ENCODE measurements around the gene TMEM143. TPM values are rescaled to one million over a fixed set of nuclear protein-coding genes. Genes with fewer than 3 reads are reported as not detected.
A peak's percentile ranks its signal among the peaks of the same experiment; 100 is the strongest.
"Not testable (repeated sequence)": the region's sequence is repeated elsewhere in the genome, so short reads cannot be mapped to it uniquely, and the experiment has no call there.

TMEM143 gene
- total RNA-seq, 2 donors from 2014 or later = 20.4 to 43.8 TPM

DNA sequence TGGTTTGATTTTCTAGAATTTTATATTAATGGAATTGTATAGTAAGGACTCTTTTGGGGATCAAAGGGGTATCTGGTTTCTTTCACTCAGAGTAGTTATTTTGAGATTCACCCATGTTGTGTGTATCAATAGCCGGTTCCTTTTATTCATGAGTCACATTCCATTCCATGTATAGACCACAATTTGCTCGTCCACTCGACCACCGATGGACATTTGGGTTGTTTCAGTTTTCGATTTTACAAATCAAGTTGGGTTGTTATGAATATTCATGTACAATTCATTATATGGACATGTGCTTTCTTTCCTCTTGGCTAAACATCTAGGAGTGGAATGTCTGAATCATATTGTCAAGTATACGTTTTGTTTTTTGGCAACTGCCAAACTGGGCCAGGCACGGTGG lies 48.0 kb downstream of the TMEM143 start:
- TF ChIP-seq CTCF (IDR thresholded peaks at IDR 0.05) = no peak

DNA sequence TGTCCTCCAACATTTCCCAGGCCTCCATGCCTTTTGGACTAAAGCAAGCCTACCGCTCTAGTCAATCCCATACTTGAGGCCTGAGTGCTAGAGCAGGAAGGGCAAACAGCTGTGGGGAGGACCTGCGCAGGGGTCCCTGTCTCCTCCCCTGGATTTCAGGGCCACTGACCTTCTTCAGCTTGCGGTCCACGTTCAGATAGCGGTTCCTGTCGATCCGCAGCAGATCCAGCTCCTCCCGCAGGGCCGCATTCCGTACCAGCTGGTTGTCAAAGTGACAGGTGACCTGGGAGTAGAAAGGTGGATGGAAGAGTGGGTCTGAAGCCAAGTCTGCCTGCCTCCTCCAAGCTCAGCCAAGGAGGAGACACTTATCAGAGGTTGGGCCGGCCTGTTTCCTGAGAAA lies 52.4 kb downstream of the TMEM143 start:
- no peaks in the 10 kb centered on the region for H3K27me3 ChIP-seq
- DNase-seq (ENCODE audit: low spot score) = no peak
- H3K4me1 ChIP-seq = peaks cover 0 to 16% of the 10 kb centered on the region in 2 donors
- no peaks in the 10 kb centered on the region for H3K36me3 ChIP-seq
- no peak overlapping the region for H3K27ac ChIP-seq
- no peak overlapping the region for H3K4me3 ChIP-seq
- no peak for TF ChIP-seq CTCF (IDR thresholded peaks at IDR 0.05)
- no peaks in the 10 kb centered on the region for H3K9me3 ChIP-seq

More for the DNA sequence above, 48.0 kb downstream of the TMEM143 start:
- no peak overlapping the region for H3K27ac ChIP-seq
- no peak overlapping the region for H3K4me3 ChIP-seq
- H3K9me3 ChIP-seq = no peaks in the 10 kb centered on the region
- peaks cover 0 to 9% of the 10 kb centered on the region in 2 donors for H3K4me1 ChIP-seq
- no peaks in the 10 kb centered on the region for H3K36me3 ChIP-seq
- no peaks in the 10 kb centered on the region for H3K27me3 ChIP-seq
- no peak for DNase-seq (ENCODE audit: low spot score)

GRCh38 chr19:48310227-48310626 lies 53.5 kb downstream of the TMEM143 start:
- Histone ChIP-seq H3K4me1 (peaks cover 0 to 16% of the 10 kb centered on the region in 2 donors), H3K36me3 (no peaks in the 10 kb centered on the region), H3K27ac (peak overlapping the region; percentile 23 to 60), H3K4me3 (no peak overlapping the region), H3K9me3 (no peaks in the 10 kb centered on the region), H3K27me3 (no peaks in the 10 kb centered on the region)
- DNase-seq (ENCODE audit: low spot score) = no peak
- no peak for TF ChIP-seq CTCF (IDR thresholded peaks at IDR 0.05)

GRCh38 chr19:48309731-48310130 lies 54.0 kb downstream of the TMEM143 start:
- H3K36me3 ChIP-seq; H3K4me3 ChIP-seq; H3K9me3 ChIP-seq; DNase-seq (ENCODE audit: low spot score); H3K27me3 ChIP-seq: not testable (repeated sequence)
- H3K4me1 ChIP-seq = peaks cover 0 to 16% of the 10 kb centered on the region in 2 donors
- H3K27ac ChIP-seq = peak overlapping the region; percentile 18 to 60

DNA sequence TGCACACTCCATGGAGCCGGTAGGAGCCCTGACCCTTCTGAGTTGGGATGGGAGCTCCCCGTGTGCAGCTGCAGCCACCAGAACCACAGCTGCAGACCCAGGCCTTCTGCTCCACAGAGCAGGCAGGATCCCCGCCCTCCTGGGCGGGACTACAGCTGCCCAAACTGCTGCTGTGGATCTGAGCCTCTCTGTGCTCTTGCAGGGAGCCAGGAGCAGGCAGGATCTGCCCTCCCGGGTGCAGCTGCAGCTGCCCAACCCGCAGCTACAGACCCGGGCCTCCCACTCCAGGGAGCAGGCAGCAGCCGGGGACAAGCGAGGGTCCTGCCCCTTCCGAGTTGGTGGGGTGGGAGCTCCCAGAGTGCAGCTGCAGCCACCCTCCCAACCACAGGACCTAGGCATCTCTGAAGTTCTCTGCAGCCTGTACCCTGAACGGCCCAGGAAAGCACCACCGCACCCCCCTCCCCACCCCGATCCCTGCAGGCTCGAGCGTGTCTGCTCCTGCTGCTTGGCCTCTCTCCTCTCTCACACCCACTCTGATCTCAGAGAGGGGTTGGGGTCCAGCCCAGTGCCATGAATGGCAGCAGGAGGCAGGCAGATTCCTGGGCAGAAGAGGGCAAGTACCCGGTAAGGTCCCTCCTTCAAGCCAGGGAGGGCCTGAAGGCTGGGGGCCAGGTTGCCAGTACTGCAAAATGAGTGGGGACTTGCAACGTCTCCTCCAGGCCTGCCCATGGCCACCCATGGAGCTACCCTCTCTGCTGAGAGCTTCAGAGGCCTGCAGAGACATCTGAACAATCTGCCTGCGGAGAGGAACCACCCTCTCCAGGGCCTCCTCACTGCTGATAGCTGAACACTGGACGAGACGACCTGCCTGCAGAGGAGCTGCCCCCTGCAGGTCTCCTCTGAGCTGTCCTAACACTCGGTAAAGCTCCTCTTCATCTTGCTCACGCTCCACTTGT lies 54.8 kb downstream of the TMEM143 start:
- peak in 1 of 2 donors; percentile 28 for TF ChIP-seq CTCF (IDR thresholded peaks at IDR 0.05)
- Histone ChIP-seq H3K27me3 (no peaks in the 10 kb centered on the region), H3K9me3 (no peaks in the 10 kb centered on the region), H3K4me3 (no peak overlapping the region), H3K36me3 (no peaks in the 10 kb centered on the region), H3K4me1 (peaks cover 0 to 16% of the 10 kb centered on the region in 2 donors), H3K27ac (peak overlapping the region in 1 of 2 donors; percentile 60)
- no peak for DNase-seq (ENCODE audit: low spot score)

- Histone ChIP-seq H3K27ac (no peak overlapping the region), H3K4me3 (no peak overlapping the region), H3K9me3 (no peaks in the 10 kb centered on the region), H3K27me3 (no peaks in the 10 kb centered on the region), H3K4me1 (peaks cover 0 to 3% of the 10 kb centered on the region in 2 donors), H3K36me3 (no peaks in the 10 kb centered on the region)
- no peak for DNase-seq (ENCODE audit: low spot score)
- no peak for TF ChIP-seq CTCF (IDR thresholded peaks at IDR 0.05)
These were observed 59.9 kb downstream of the TMEM143 start for GRCh38 chr19:48303866-48304265.

Data from right atrium auricular region (tissue), 2 donors.